GM19023 (cell line): ENCODE results near the gene ZNRD2.
"Not testable (repeated sequence)": the region's sequence is repeated elsewhere in the genome, so short reads cannot be mapped to it uniquely, and the experiment has no call there.

ENCODE experiments used
- ATAC-seq: cut with Tn5 transposase; IDR thresholded peaks from one replicate; pipeline ENCODE4 v1.9.1; 2021; ENCODE audit warnings: mild to moderate bottlenecking, moderate library complexity; ENCODE audit not compliant: unreplicated experiment

ZNRD2 gene

GRCh38 chr11:65554057-65554818 is 16.0 kb upstream of the ZNRD2 start:
- ATAC-seq = no peak

GRCh38 chr11:65554842-65555430 is 15.3 kb upstream of the ZNRD2 start:
- no peak for ATAC-seq

GRCh38 chr11:65555693-65556231 is 14.5 kb upstream of the ZNRD2 start:
- ATAC-seq = no peak

- no peak for ATAC-seq
These were observed 13.6 kb upstream of the ZNRD2 start for GRCh38 chr11:65556470-65557279.

- no peak for ATAC-seq
These were observed 12.8 kb upstream of the ZNRD2 start for GRCh38 chr11:65557280-65558001.

- ATAC-seq = no peak
These were observed 12.0 kb upstream of the ZNRD2 start, which contains the start of gene LTBP3 for GRCh38 chr11:65558002-65558929. Gene LTBP3, minus strand, starts transcription at chr11:65558359. Its CDS starts 400 bp downstream, at chr11:65557959.

- no peak for ATAC-seq
These were observed 11.3 kb upstream of the ZNRD2 start for GRCh38 chr11:65558930-65559509.

GRCh38 chr11:65559535-65559934 is 10.7 kb upstream of the ZNRD2 start:
- no peak for ATAC-seq

GRCh38 chr11:65559951-65560537 is 10.2 kb upstream of the ZNRD2 start:
- ATAC-seq = no peak

GRCh38 chr11:65560555-65561418 is 9.5 kb upstream of the ZNRD2 start:
- no peak for ATAC-seq

- ATAC-seq = no peak
These were observed 8.3 kb upstream of the ZNRD2 start for GRCh38 chr11:65562020-65562419.

- no peak for ATAC-seq
These were observed 7.5 kb upstream of the ZNRD2 start for GRCh38 chr11:65562788-65563187.

GRCh38 chr11:65563601-65564000 is 6.7 kb upstream of the ZNRD2 start:
- no peak for ATAC-seq

- ATAC-seq = not testable (repeated sequence)
These were observed 5.3 kb upstream of the ZNRD2 start for GRCh38 chr11:65564879-65565559.

GRCh38 chr11:65565624-65566453 is 4.4 kb upstream of the ZNRD2 start:
- ATAC-seq = no peak

- ATAC-seq = no peak
These were observed 909 bp upstream of the ZNRD2 start for GRCh38 chr11:65569164-65569972.
